Retina (tissue), 1 donor: ENCODE measurements around the gene IMMT.

Source experiments
- DNase-seq: peaks from one replicate; pipeline ENCODE4 v3.0.0-alpha.2; 2016

The IMMT gene

GRCh38 chr2:86199834-86200177, 4.5 kb upstream of the IMMT start:
- DNase-seq: no peak

DNA sequence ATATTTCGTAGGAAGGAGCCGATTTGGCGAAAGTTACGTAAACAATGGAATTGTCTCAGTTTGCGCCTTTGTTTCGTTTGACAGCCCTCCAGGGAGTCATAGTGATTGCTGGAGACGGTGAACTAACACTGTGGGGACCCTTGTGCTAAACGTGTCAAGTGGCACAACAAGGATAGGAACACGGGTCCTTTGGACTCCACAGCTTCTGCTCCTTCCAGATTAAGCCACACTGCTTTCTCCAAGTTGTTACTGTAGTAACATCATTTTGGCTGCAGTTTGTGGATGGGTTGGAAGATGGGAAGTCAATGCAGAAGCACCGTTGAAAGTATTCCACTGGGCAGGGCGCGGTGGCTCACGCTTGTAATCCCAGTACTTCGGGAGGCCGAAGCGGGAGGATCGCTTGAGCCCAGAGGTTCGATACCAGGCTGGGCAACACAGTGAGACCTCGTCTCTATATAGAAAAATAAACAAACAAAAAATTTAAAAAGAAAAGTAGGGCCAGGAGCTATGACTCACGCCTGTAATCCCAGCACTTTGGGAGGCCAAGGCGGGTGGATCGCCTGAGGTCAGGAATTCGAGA, 636 bp upstream of the IMMT start:
- no peak for DNase-seq

GRCh38 chr2:86194751-86195054, 559 bp downstream of the IMMT start:
- DNase-seq: no peak

- DNase-seq: no peak
Observed at GRCh38 chr2:86193901-86194567, 1.2 kb downstream of the IMMT start.

- DNase-seq: no peak
Observed at GRCh38 chr2:86189782-86190416, 5.4 kb downstream of the IMMT start.

- no peak for DNase-seq
Observed at GRCh38 chr2:86186431-86186830, 8.8 kb downstream of the IMMT start.

DNA sequence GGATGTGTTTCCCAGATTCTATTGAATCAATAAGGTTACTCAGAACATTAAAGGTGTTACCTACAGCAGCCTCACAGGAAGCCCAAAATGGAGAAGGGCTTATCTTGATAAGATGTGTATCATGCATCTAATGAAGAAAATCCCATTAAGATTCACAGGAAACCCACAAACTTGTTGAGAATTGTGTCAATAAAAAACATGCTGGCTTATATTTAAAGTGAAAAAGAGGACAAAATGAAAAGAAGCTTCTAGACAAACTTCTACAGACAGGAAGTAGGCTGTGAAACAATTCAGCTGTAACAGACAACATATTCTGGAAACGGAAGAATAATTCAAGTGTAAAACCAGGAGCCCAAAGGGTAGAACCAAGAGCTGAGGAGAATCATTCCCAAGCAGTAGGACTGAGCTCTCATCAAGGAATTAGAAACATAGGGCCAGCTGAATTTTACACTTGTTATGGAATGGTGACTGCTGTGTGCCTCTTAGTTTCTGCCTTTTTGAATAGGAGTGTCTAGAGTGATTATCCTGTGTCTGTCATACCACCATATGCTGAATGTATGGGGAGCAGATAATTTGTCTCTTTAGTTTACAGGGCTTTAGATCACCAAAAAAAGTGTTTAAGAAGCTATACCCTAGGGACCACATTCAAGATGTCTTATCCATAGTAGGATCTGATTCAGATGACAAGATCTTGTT, 9.6 kb downstream of the IMMT start:
- no peak for DNase-seq

- DNase-seq: no peak
Observed at GRCh38 chr2:86176597-86176996, 18.7 kb downstream of the IMMT start.

- no peak for DNase-seq
Observed at GRCh38 chr2:86175828-86176227, 19.4 kb downstream of the IMMT start.

DNA sequence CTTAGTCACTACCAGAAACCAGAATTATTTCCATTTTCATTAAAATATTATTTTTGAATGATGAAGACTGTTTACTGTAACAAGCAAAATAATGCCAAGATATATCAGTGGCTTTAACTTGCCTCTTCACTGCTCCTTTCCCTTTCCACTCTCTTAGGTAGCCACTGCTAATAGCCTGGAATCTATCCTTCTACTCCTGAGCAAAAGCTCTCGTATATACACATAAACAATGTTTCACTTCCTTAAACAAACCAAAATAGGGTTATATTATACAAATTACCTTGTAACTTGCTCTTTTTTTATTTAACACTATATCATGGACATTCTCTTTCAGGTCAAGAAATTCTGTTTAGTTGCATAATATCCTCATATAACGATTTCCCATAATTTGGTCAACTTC, 20.8 kb downstream of the IMMT start:
- no peak for DNase-seq

GRCh38 chr2:86172610-86173009, 22.7 kb downstream of the IMMT start:
- DNase-seq: no peak

GRCh38 chr2:86171295-86171694, 24.0 kb downstream of the IMMT start:
- DNase-seq: no peak

DNA sequence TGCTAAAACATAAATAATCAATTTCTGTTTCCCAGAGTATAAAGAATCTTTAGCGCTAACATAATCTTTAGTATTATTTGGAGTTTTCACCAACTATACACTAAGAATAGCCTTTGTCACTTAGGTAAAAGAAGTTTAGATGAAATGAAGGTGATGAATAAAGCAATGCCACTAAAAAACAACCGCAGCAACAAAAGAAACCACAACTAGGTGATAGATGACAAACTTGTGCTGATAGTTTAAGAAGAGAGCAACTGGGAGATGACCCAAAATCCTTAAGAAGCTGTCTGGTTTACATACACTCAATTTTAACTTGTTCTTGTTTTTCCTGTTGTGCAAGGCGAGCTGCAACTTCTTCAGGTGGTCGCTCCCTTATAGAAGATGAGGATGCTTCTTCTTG, 24.8 kb downstream of the IMMT start:
- no peak for DNase-seq

DNA sequence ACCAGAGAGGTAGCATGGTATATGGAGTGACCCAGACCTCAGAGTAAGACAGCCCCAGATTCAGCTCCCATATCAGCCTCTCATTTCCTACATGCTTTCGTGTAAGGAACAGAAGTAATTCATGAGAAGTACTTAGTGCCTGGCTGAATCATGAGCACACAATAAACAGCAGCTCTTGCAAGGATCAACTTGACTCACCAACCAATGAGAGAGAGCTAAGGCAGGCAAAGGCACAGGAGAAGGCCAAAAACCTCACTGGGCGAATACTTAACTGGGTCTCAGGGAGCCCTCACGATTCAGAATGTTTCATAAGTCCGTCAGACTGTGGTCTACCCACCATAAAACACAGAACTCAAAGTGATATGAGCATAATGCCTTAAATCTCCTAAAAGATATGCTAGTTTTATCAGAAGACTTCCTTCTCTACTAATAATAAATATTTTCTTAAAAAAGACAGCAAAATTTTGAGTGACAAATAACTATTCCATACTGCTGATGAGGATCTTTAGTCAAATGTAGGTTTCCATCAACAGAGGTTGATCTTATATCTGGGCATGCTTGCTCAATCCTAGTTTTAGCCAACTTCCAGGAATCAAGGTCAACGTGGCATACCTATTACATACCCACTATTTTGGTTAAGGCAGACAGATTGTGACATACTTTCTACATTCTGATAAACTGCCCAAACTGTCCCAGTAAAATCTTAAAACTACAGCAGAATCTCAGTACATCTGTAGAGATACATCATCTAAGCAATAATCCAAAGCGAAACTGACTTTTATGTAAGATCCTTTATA, 34.9 kb downstream of the IMMT start:
- no peak for DNase-seq

DNA sequence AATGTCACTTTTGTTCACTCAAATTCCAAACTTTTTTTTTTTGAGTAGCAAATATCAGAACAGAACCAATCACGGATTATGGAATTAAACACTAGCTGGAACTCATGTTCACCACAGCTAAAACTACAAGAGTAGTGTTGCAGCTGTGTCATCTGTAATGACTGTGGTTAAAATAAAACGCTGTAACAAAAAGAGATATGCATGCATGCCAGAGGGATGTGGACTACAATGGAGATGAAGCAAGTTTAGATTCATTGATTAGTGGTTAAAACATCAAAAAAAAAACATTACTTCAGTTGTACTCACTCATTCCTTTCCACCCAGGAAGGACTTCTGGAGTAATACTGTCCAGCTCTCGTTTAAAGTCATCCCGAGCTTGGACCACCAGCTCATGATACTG, 37.0 kb downstream of the IMMT start:
- DNase-seq: no peak

- no peak for DNase-seq
Observed at GRCh38 chr2:86157009-86157556, 38.2 kb downstream of the IMMT start.

DNA sequence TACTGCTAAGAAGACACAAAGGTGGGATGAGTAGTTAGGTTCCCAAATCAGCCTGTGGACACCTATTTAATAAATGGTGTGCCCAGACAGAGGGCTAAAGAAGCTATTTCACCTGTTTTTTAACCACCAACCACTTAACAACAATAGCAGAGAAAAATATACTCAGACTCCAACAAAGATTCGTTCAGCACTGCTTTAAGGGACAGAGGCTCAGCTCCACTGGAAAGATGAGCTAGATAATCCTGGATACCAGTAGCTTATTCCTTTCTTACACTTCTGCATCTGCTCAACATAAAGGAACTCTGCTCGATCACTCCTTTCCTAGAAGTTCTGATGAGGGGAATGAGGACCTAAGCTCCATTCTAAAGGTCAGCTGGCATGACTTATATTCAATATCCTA, 44.8 kb downstream of the IMMT start:
- no peak for DNase-seq

DNA sequence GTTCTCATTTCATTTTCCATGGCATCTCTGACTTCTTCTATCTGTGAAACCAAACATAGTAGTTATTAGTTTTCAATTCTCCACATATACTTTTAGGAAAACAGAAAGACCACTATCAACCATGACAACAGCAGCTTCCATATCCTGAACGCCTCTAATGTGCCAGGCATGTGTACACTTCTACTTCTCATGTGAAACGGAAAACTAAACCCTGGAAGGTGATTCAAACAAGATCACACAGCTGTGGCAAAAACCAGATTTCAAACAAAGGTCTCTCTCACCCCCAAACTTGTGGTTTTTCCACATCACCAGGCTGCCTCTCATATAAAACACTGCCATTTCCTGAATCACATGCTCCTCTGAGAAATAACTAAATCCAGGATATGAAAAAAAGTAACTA, 47.5 kb downstream of the IMMT start:
- no peak for DNase-seq

- no peak for DNase-seq
Observed at GRCh38 chr2:86143926-86144685, 51.2 kb downstream of the IMMT start.

GRCh38 chr2:86143307-86143706, 52.0 kb downstream of the IMMT start:
- DNase-seq: no peak

GRCh38 chr2:86142436-86143257, 52.6 kb downstream of the IMMT start:
- no peak for DNase-seq
